Smooth muscle cell (in vitro differentiated cells): ENCODE measurements around the gene RSBN1L. TPM values are rescaled to one million over a fixed set of nuclear protein-coding genes. Genes with fewer than 3 reads are reported as not detected.

Experiments
- DNase-seq: peaks from one replicate; lab custom pipeline; 2025; ENCODE audit not compliant: unreplicated experiment; lab: John Stamatoyannopoulos, UW
- H2AFZ ChIP-seq: fragments of 200-600 bp; sonication (generic); 2 replicates; pipeline ENCODE4 v1.6.0; 2016; ENCODE audit warnings: antibody characterized with exemption, low read depth, mild to moderate bottlenecking
- H3F3A ChIP-seq: fragments of 200-600 bp; sonication (generic); 2 replicates; pipeline ENCODE4 v1.6.0; 2017; ENCODE audit warnings: antibody characterized with exemption, low read depth
- H3K27ac ChIP-seq: fragments of 200-600 bp; sonication (generic); 2 replicates; pipeline ENCODE4 v1.5.1; 2016; ENCODE audit warnings: low read depth, mild to moderate bottlenecking
- H3K27me3 ChIP-seq: fragments of 200-600 bp; sonication (generic); 2 replicates; pipeline ENCODE4 v1.6.1; 2016; ENCODE audit warnings: low read depth, mild to moderate bottlenecking
- H3K36me3 ChIP-seq: fragments of 200-600 bp; sonication (generic); 2 replicates; pipeline ENCODE4 v1.5.1; 2016; ENCODE audit warnings: low read depth
- H3K4me1 ChIP-seq: fragments of 200-600 bp; sonication (generic); 2 replicates; pipeline ENCODE4 v1.5.1; 2016; ENCODE audit warnings: low read depth
- H3K4me2 ChIP-seq: fragments of 200-600 bp; sonication (generic); 2 replicates; pipeline ENCODE4 v1.6.0; 2016; ENCODE audit warnings: mild to moderate bottlenecking
- H3K4me3 ChIP-seq: fragments of 200-600 bp; sonication (generic); 2 replicates; pipeline ENCODE4 v1.5.1; 2016; ENCODE audit warnings: mild to moderate bottlenecking
- H3K79me2 ChIP-seq: fragments of 200-600 bp; sonication (generic); 2 replicates; pipeline ENCODE4 v1.6.0; 2016; ENCODE audit warnings: low read depth, mild to moderate bottlenecking
- H3K9ac ChIP-seq: fragments of 200-600 bp; sonication (generic); 2 replicates; pipeline ENCODE4 v1.6.0; 2016; ENCODE audit warnings: low read depth
- H3K9me3 ChIP-seq: fragments of 200-600 bp; sonication (generic); replicated peaks from 2 replicates; pipeline ENCODE4 v1.5.1; 2016; ENCODE audit warnings: low read depth
- H4K20me1 ChIP-seq: fragments of 200-600 bp; sonication (generic); 2 replicates; pipeline ENCODE4 v1.6.0; 2016; ENCODE audit warnings: low read depth
- WGBS: methylation state at CpG from one replicate; pipeline ENCODE4 v1.1.7; 2016; ENCODE audit warnings: low lambda C conversion rate; 5-methylcytosine and 5-hydroxymethylcytosine counted together
- polyA plus RNA-seq: library from polyadenylated mRNA; unstranded; fragments of >200 nt; fragmentation: Nextera tagmentation; extraction: Ambion mirVana; gene quantifications from 2 replicates; pipeline ENCODE4 v1.2.1, GENCODE V29; 2016
- total RNA-seq: library from RNA; depleted of rRNA; stranded (reverse); fragments of >200 nt; gene quantifications from 2 replicates; pipeline ENCODE4 v1.2.3, GENCODE V29; 2014
- TF ChIP-seq, protein P1 (sequence below): fragments of 200-600 bp; sonication (generic); IDR thresholded peaks from 2 replicates; pipeline ENCODE4 v1.5.1; 2017; ENCODE audit warnings: borderline replicate concordance, mild to moderate bottlenecking, antibody characterized with exemption; ENCODE audit not compliant: insufficient read depth, poor library complexity, severe bottlenecking

The RSBN1L gene
- total and polyA plus RNA-seq, 2 experiments from 2014 or later, result 3.8 to 26.2 TPM

DNA sequence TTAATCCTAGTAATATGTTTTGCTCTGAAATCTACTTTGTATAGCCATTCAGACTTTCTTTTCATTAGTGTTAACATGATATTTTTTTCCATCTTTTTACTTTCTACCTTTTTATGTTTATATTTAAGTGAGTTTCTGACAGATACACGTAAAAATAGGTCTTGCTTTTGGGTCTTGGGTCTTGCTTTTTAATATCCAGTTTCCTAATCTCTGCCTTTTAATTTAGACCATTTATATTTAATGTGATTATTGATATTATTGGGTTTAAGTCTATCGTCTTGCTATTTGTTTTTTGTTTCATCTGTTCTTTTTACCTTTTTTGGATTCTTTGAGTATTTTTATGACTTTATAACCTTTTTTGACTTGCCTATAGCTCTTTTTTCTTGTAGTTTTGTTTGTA lies 110.2 kb downstream of the RSBN1L start:
- H3K79me2 ChIP-seq, result peaks cover 100% of the 10 kb centered on the region
- 99% methylated on average over 2 of the region's 2 CpGs for WGBS

DNA sequence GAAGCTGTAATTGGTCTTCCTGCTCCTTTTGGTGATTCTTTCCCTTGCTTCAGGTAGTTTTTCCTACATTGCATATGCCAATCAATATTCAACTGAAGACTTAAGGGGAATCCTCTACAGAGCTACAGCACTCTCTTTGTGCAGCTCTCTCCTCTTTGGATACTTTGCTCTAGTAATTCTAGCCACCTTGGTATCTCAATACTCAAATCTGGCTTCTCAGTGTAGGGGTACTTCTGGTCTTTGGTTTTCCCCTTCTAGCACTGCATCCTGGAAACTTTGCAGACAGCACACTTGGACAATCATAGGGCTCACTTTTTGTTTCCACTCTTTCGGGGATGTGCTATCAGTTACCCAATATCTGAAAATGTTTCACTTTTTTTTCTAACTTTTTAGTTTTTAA lies 112.3 kb downstream of the RSBN1L start:
- no peak overlapping the region for H3K9ac ChIP-seq
- TF ChIP-seq, protein P1, sequence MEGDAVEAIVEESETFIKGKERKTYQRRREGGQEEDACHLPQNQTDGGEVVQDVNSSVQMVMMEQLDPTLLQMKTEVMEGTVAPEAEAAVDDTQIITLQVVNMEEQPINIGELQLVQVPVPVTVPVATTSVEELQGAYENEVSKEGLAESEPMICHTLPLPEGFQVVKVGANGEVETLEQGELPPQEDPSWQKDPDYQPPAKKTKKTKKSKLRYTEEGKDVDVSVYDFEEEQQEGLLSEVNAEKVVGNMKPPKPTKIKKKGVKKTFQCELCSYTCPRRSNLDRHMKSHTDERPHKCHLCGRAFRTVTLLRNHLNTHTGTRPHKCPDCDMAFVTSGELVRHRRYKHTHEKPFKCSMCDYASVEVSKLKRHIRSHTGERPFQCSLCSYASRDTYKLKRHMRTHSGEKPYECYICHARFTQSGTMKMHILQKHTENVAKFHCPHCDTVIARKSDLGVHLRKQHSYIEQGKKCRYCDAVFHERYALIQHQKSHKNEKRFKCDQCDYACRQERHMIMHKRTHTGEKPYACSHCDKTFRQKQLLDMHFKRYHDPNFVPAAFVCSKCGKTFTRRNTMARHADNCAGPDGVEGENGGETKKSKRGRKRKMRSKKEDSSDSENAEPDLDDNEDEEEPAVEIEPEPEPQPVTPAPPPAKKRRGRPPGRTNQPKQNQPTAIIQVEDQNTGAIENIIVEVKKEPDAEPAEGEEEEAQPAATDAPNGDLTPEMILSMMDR, result no peak
- H3F3A ChIP-seq, result peaks cover 14% of the 10 kb centered on the region
- H3K4me3 ChIP-seq, result no peak overlapping the region
- 92% methylated on average over 1 of the region's 1 CpG for WGBS
- no peaks in the 10 kb centered on the region for H3K27me3 ChIP-seq
- no peak for DNase-seq
- H3K79me2 ChIP-seq, result peaks cover 94% of the 10 kb centered on the region
- H3K4me1 ChIP-seq, result peaks cover 9% of the 10 kb centered on the region
- H2AFZ ChIP-seq, result no peak overlapping the region
- peaks cover 9% of the 10 kb centered on the region for H3K9me3 ChIP-seq
- peaks cover 11% of the 10 kb centered on the region for H3K36me3 ChIP-seq
- H3K27ac ChIP-seq, result no peak overlapping the region
- no peak overlapping the region for H3K4me2 ChIP-seq
- H4K20me1 ChIP-seq, result peaks cover 10% of the 10 kb centered on the region

More for the DNA sequence above, 110.2 kb downstream of the RSBN1L start:
- peaks cover under 1% of the 10 kb centered on the region for H3F3A ChIP-seq
- no peaks in the 10 kb centered on the region for H3K27me3 ChIP-seq
- H3K9me3 ChIP-seq, result peaks cover 9% of the 10 kb centered on the region
- no peak overlapping the region for H3K4me2 ChIP-seq
- no peak overlapping the region for H3K9ac ChIP-seq
- H3K4me3 ChIP-seq, result no peak overlapping the region
- DNase-seq, result no peak
- no peak overlapping the region for H2AFZ ChIP-seq
- TF ChIP-seq, protein P1, result no peak
- H4K20me1 ChIP-seq, result peaks cover 5% of the 10 kb centered on the region
- peaks cover 1% of the 10 kb centered on the region for H3K4me1 ChIP-seq
- no peak overlapping the region for H3K27ac ChIP-seq
- peaks cover 11% of the 10 kb centered on the region for H3K36me3 ChIP-seq

DNA sequence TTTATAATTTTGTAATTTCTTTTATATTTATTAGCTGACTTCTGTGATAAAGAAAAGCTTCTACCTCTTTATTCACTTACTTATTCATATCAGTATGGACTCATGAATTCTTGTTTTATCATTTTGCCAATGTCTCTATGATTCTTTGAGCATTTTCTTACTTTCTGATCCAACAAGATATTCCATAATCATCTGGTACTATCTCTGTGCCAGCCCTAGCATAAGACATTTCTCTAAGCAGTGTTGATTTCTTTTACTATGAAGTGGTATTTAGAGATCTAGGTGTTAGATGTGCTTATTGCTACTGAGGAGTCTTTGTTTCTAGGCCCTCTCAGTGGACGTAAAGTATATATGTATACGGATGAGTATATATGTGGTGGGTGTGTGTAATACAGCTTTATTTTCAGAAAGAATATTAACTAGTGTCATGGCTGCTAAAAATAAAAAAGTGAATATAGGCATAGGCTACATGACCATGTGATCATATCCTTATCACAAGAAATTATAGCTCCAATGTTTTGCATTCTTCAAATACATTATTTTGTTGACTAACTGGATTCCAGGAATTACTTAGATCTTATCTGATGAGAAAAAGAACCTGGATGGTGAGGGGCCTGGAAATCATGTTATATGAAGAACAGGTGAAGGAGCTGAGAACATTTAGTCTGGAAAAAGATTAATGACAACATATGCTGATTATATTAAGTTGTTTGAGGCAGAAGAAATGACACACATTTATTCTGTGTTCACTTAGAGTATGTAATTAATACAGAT lies 115.4 kb downstream of the RSBN1L start:
- H3K4me1 ChIP-seq, result peaks cover 12% of the 10 kb centered on the region
- no peaks in the 10 kb centered on the region for H3K27me3 ChIP-seq
- peaks cover 12% of the 10 kb centered on the region for H4K20me1 ChIP-seq
- peaks cover 14% of the 10 kb centered on the region for H3F3A ChIP-seq
- peaks cover 4% of the 10 kb centered on the region for H3K9me3 ChIP-seq
- WGBS, result 71% methylated on average over 2 of the region's 2 CpGs
- H3K27ac ChIP-seq, result peak overlapping the region; percentile 91
- DNase-seq, result no peak
- TF ChIP-seq, protein P1, result no peak
- H3K4me2 ChIP-seq, result peak overlapping the region; percentile 75
- peaks cover 10% of the 10 kb centered on the region for H3K36me3 ChIP-seq
- peak overlapping the region; percentile 65 for H3K9ac ChIP-seq
- no peak overlapping the region for H2AFZ ChIP-seq
- peaks cover 93% of the 10 kb centered on the region for H3K79me2 ChIP-seq
- no peak overlapping the region for H3K4me3 ChIP-seq
